Endodermal cell (in vitro differentiated cells): Measurements from ENCODE around the gene PSMB9. TPM values are rescaled to one million over a fixed set of nuclear protein-coding genes. Genes with fewer than 3 reads are reported as not detected.
A peak's percentile ranks its signal among the peaks of the same experiment; 100 is the strongest.

Experiments used
- DNase-seq: peaks from one replicate; pipeline ENCODE4 v3.0.0-alpha.2; 2017
- H3K27ac ChIP-seq: 2 replicates; pipeline ENCODE4 v1.5.1; 2013; ENCODE audit warnings: mild to moderate bottlenecking, low read depth, low read length, moderate library complexity
- H3K27me3 ChIP-seq: 2 replicates; pipeline ENCODE4 v1.6.1; 2013; ENCODE audit warnings: mild to moderate bottlenecking, low read length, moderate library complexity; ENCODE audit not compliant: insufficient read depth, control insufficient read depth, poor library complexity, severe bottlenecking
- H3K36me3 ChIP-seq: 2 replicates; pipeline ENCODE4 v1.7.0; 2013; ENCODE audit warnings: mild to moderate bottlenecking, low read length, moderate library complexity; ENCODE audit not compliant: control insufficient read depth, insufficient read depth
- H3K4me1 ChIP-seq: one replicate; pipeline ENCODE4 v1.7.0; 2013; ENCODE audit warnings: low read length; ENCODE audit not compliant: control insufficient read depth, insufficient read depth
- H3K4me3 ChIP-seq: 2 replicates; pipeline ENCODE4 v1.5.1; 2013; ENCODE audit warnings: mild to moderate bottlenecking, low read length, moderate library complexity
- H3K9ac ChIP-seq: 2 replicates; pipeline ENCODE4 v1.6.1; 2013; ENCODE audit warnings: mild to moderate bottlenecking, low read length, moderate library complexity; ENCODE audit not compliant: poor library complexity, severe bottlenecking; ENCODE audit errors: extremely low read depth
- H3K9me3 ChIP-seq: 2 replicates; pipeline ENCODE4 v1.6.1; 2013; ENCODE audit warnings: mild to moderate bottlenecking, low read length, moderate library complexity; ENCODE audit not compliant: control insufficient read depth
- H3K27ac Mint-ChIP-seq: 2 replicates; pipeline ENCODE4 v1.8.0; 2020; ENCODE audit warnings: mixed read lengths
- H3K27me3 Mint-ChIP-seq: 2 replicates; pipeline ENCODE4 v1.8.0; 2021; ENCODE audit warnings: mild to moderate bottlenecking, mixed read lengths; ENCODE audit not compliant: insufficient read depth
- H3K36me3 Mint-ChIP-seq: 2 replicates; pipeline ENCODE4 v1.8.0; 2020; ENCODE audit warnings: low read depth, mixed read lengths
- H3K4me1 Mint-ChIP-seq: 2 replicates; pipeline ENCODE4 v1.8.0; 2020; ENCODE audit warnings: mixed read lengths
- H3K4me3 Mint-ChIP-seq: 2 replicates; pipeline ENCODE4 v1.8.0; 2020; ENCODE audit warnings: mild to moderate bottlenecking, moderate library complexity, mixed read lengths
- H3K9me3 Mint-ChIP-seq: 2 replicates; pipeline ENCODE4 v1.8.0; 2020; ENCODE audit warnings: mild to moderate bottlenecking, mixed read lengths
- WGBS, 2 experiments: methylation state at CpG; one replicate each; pipeline versions ENCODE4 v1.1.5 to v1.1.7; 2013; ENCODE audit warnings: missing lambda C conversion rate in 2 of 2, mixed read lengths in 1 of 2; ENCODE audit not compliant: insufficient coverage in 1 of 2, insufficient read length in 1 of 2; 5-methylcytosine and 5-hydroxymethylcytosine counted together
- total RNA-seq, 2 donors: library from RNA; stranded (reverse); fragmentation: NEBNext Ultra II Directional in 1 of 2; extraction: Animal tissue kit (Norgen Biotek cat#: 25700) in 1 of 2; gene quantifications; 2 replicates in 1 of 2; 3 replicates in 1 of 2; pipeline ENCODE4 v1.2.1, GENCODE V29; 2021
- TF ChIP-seq, protein P1 (sequence below): fragments of 200-600 bp; sonication (generic); conservative IDR thresholded peaks from 2 replicates; pipeline ENCODE4 v1.5.0; 2021; ENCODE audit warnings: antibody characterized with exemption, mild to moderate bottlenecking

PSMB9 gene
- total RNA-seq, 2 donors from 2014 or later = not detected

GRCh38 chr6:32847795-32848194 is 6.2 kb upstream of the PSMB9 start:
- Mint-ChIP-seq H3K4me1 (peaks cover 10% of the 10 kb centered on the region), H3K9me3 (no peaks in the 10 kb centered on the region), H3K4me3 (no peak overlapping the region), H3K27me3 (peaks cover 91% of the 10 kb centered on the region), H3K27ac (no peak overlapping the region), H3K36me3 (no peaks in the 10 kb centered on the region)
- Histone ChIP-seq H3K9me3 (no peaks in the 10 kb centered on the region), H3K4me3 (no peak overlapping the region), H3K9ac (no peak overlapping the region), H3K36me3 (no peaks in the 10 kb centered on the region), H3K4me1 (peaks cover 4% of the 10 kb centered on the region), H3K27ac (no peak overlapping the region), H3K27me3 (peaks cover 98% of the 10 kb centered on the region)
- no peak for DNase-seq
- TF ChIP-seq, protein P1, sequence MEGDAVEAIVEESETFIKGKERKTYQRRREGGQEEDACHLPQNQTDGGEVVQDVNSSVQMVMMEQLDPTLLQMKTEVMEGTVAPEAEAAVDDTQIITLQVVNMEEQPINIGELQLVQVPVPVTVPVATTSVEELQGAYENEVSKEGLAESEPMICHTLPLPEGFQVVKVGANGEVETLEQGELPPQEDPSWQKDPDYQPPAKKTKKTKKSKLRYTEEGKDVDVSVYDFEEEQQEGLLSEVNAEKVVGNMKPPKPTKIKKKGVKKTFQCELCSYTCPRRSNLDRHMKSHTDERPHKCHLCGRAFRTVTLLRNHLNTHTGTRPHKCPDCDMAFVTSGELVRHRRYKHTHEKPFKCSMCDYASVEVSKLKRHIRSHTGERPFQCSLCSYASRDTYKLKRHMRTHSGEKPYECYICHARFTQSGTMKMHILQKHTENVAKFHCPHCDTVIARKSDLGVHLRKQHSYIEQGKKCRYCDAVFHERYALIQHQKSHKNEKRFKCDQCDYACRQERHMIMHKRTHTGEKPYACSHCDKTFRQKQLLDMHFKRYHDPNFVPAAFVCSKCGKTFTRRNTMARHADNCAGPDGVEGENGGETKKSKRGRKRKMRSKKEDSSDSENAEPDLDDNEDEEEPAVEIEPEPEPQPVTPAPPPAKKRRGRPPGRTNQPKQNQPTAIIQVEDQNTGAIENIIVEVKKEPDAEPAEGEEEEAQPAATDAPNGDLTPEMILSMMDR = peak; percentile 33
- 86% methylated on average over 8 of the region's 8 CpGs; no CpG with 5 or more reads in 1 of the 2 experiments for WGBS, 2 experiments

DNA sequence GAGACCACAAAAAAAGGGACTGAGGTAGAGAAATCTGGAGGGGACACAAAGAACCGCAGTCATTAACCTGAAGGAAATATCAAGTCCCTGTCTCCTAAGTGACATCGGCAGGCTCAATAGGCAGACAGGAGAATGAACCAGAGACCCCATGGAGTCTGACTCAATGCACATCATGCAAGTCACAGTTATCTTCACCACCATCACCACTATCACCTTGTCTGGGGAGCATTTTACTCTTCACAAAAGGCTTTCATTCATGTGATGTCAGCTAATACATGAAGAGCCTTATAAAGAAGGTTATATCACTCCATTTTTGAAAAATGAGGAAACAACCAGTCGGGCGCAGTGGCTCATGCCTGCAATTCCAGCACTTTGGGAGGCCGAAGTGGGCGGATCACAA is 4.9 kb upstream of the PSMB9 start:
- peaks cover 88% of the 10 kb centered on the region for H3K27me3 Mint-ChIP-seq
- DNase-seq = no peak
- 51 to 88% methylated on average over 2 to 6 of the region's 6 CpGs for WGBS, 2 experiments

GRCh38 chr6:32851025-32851424 is 3.0 kb upstream of the PSMB9 start:
- Mint-ChIP-seq H3K4me3 (no peak overlapping the region), H3K9me3 (no peaks in the 10 kb centered on the region), H3K27me3 (peaks cover 91% of the 10 kb centered on the region), H3K36me3 (no peaks in the 10 kb centered on the region), H3K4me1 (peaks cover 6% of the 10 kb centered on the region), H3K27ac (no peak overlapping the region)
- WGBS, 2 experiments = 80 to 89% methylated on average over 2 to 4 of the region's 4 CpGs
- Histone ChIP-seq H3K4me1 (no peaks in the 10 kb centered on the region), H3K36me3 (no peaks in the 10 kb centered on the region), H3K4me3 (no peak overlapping the region), H3K27ac (no peak overlapping the region), H3K9ac (no peak overlapping the region), H3K9me3 (no peaks in the 10 kb centered on the region), H3K27me3 (peaks cover 97% of the 10 kb centered on the region)
- TF ChIP-seq, protein P1 = no peak
- no peak for DNase-seq

More for the DNA sequence above, 4.9 kb upstream of the PSMB9 start:
- TF ChIP-seq, protein P1 = no peak
- no peaks in the 10 kb centered on the region for H3K4me1 ChIP-seq
- Mint-ChIP-seq H3K27ac (no peak overlapping the region), H3K4me1 (peaks cover 10% of the 10 kb centered on the region), H3K9me3 (no peaks in the 10 kb centered on the region), H3K36me3 (no peaks in the 10 kb centered on the region), H3K4me3 (no peak overlapping the region)
- H3K27me3 ChIP-seq = peaks cover 97% of the 10 kb centered on the region
- no peak overlapping the region for H3K9ac ChIP-seq
- no peaks in the 10 kb centered on the region for H3K36me3 ChIP-seq
- H3K27ac ChIP-seq = no peak overlapping the region
- no peak overlapping the region for H3K4me3 ChIP-seq
- H3K9me3 ChIP-seq = no peaks in the 10 kb centered on the region
